GM23338 (cell line): ENCODE data around the gene MAP6D1. TPM values are rescaled to one million over a fixed set of nuclear protein-coding genes. Genes with fewer than 3 reads are reported as not detected.

ENCODE experiments used
- ATAC-seq: fragments of 200-7000 bp; cut with Tn5 transposase; 3 replicates; pipeline ENCODE4 v1.9.1; 2020
- DNase-seq: peaks from one replicate; pipeline ENCODE4 v3.0.0-alpha.2; 2015; ENCODE audit warnings: low spot score
- H2AFZ ChIP-seq: fragments of 200-600 bp; sonication (generic); 2 replicates; pipeline ENCODE4 v1.8.0; 2016; ENCODE audit warnings: antibody characterized with exemption, mild to moderate bottlenecking, moderate library complexity
- H3F3A ChIP-seq: fragments of 200-600 bp; sonication (generic); replicated peaks from 2 replicates; pipeline ENCODE4 v1.8.0; 2017; ENCODE audit warnings: antibody characterized with exemption, mixed run types, low read depth
- H3K27ac ChIP-seq: fragments of 200-600 bp; sonication (generic); 2 replicates; pipeline ENCODE4 v1.6.1; 2016; ENCODE audit warnings: low read depth
- H3K27me3 ChIP-seq: fragments of 200-600 bp; sonication (generic); 2 replicates; pipeline ENCODE4 v1.8.0; 2016; ENCODE audit warnings: mild to moderate bottlenecking, mixed run types, moderate library complexity; ENCODE audit not compliant: insufficient read depth
- H3K36me3 ChIP-seq: fragments of 200-600 bp; sonication (generic); 2 replicates; pipeline ENCODE4 v1.8.0; 2016; ENCODE audit warnings: mild to moderate bottlenecking; ENCODE audit not compliant: insufficient read depth
- H3K4me1 ChIP-seq: fragments of 200-600 bp; sonication (generic); 2 replicates; pipeline ENCODE4 v1.8.0; 2016; ENCODE audit warnings: mild to moderate bottlenecking, moderate library complexity; ENCODE audit not compliant: insufficient read depth
- H3K4me2 ChIP-seq: fragments of 200-600 bp; sonication (generic); 2 replicates; pipeline ENCODE4 v1.7.1; 2017; ENCODE audit warnings: mixed run types
- H3K4me3 ChIP-seq: fragments of 200-600 bp; sonication (generic); 2 replicates; pipeline ENCODE4 v1.6.1; 2016; ENCODE audit warnings: mixed run types
- H3K79me2 ChIP-seq: fragments of 200-600 bp; sonication (generic); replicated peaks from 2 replicates; pipeline ENCODE4 v1.8.0; 2017; ENCODE audit warnings: mild to moderate bottlenecking; ENCODE audit not compliant: insufficient read depth
- H3K9me2 ChIP-seq: fragments of 200-600 bp; sonication (generic); 2 replicates; pipeline ENCODE4 v1.8.0; 2017; ENCODE audit not compliant: insufficient read depth
- H4K20me1 ChIP-seq: fragments of 200-600 bp; sonication (generic); replicated peaks from 2 replicates; pipeline ENCODE4 v1.8.0; 2017; ENCODE audit warnings: mild to moderate bottlenecking; ENCODE audit not compliant: insufficient read depth
- H3K27ac Mint-ChIP-seq: 2 replicates; pipeline ENCODE4 v1.8.0; 2020; ENCODE audit warnings: inconsistent platforms, mild to moderate bottlenecking, moderate library complexity, mixed read lengths
- H3K27me3 Mint-ChIP-seq: 3 replicates; pipeline ENCODE4 v1.8.0; 2022; ENCODE audit warnings: low read depth, mild to moderate bottlenecking, moderate library complexity, mixed read lengths, inconsistent platforms; ENCODE audit not compliant: insufficient read depth, poor library complexity
- H3K36me3 Mint-ChIP-seq: 3 replicates; pipeline ENCODE4 v1.8.0; 2021; ENCODE audit warnings: low read depth, mild to moderate bottlenecking, inconsistent platforms, moderate library complexity, mixed read lengths
- H3K4me1 Mint-ChIP-seq: 3 replicates; pipeline ENCODE4 v1.8.0; 2020; ENCODE audit warnings: mild to moderate bottlenecking, inconsistent platforms, mixed read lengths
- H3K4me3 Mint-ChIP-seq: 3 replicates; pipeline ENCODE4 v1.8.0; 2021; ENCODE audit warnings: moderate library complexity, mild to moderate bottlenecking, inconsistent platforms, mixed read lengths
- H3K9me3 Mint-ChIP-seq: 3 replicates; pipeline ENCODE4 v1.8.0; 2020; ENCODE audit warnings: moderate library complexity, mild to moderate bottlenecking, inconsistent platforms, mixed read lengths
- CREB1 ChIP-seq: fragments of 250-450 bp; sonication (Bioruptor Pico); IDR thresholded peaks from 2 replicates; pipeline ENCODE4 v1.5.0; 2020; ENCODE audit warnings: low read depth, mild to moderate bottlenecking, moderate library complexity
- ETS1 ChIP-seq: IDR thresholded peaks from 2 replicates; pipeline ENCODE4 v1.6.1; 2016; ENCODE audit warnings: antibody characterized with exemption
- EZH2phosphoT487 ChIP-seq: fragments of 200-600 bp; sonication (generic); IDR thresholded peaks from one replicate; pipeline ENCODE4 v1.8.1; 2018; ENCODE audit warnings: antibody characterized with exemption; ENCODE audit not compliant: unreplicated experiment
- JUNB ChIP-seq: IDR thresholded peaks from one replicate; pipeline ENCODE4 v1.6.1; 2016; ENCODE audit warnings: antibody characterized with exemption; ENCODE audit not compliant: unreplicated experiment
- ZNF114 ChIP-seq: fragments of 250-450 bp; sonication (Bioruptor Pico); IDR thresholded peaks from 2 replicates; pipeline ENCODE4 v1.5.0; 2020; ENCODE audit warnings: mild to moderate bottlenecking, moderate library complexity
- ZNF331 ChIP-seq: fragments of 250-450 bp; sonication (Bioruptor Pico); IDR thresholded peaks from 2 replicates; pipeline ENCODE4 v1.5.0; 2020; ENCODE audit warnings: low read depth, mild to moderate bottlenecking, moderate library complexity
- ZNF462 ChIP-seq: fragments of 250-450 bp; sonication (Bioruptor Pico); IDR thresholded peaks from 2 replicates; pipeline ENCODE4 v1.5.0; 2020; ENCODE audit warnings: mild to moderate bottlenecking, moderate library complexity
- polyA plus RNA-seq: library from polyadenylated mRNA; unstranded; fragments of >200 nt; fragmentation: Nextera tagmentation; extraction: Ambion mirVana; gene quantifications from 2 replicates; pipeline ENCODE4 v1.2.1, GENCODE V29; 2016
- total RNA-seq: library from RNA; depleted of rRNA; stranded (reverse); fragments of >200 nt; shearing (Covaris generic); gene quantifications from 2 replicates; pipeline ENCODE4 v1.2.3, GENCODE V29; 2014
- TF ChIP-seq, protein P1 (sequence below): IDR thresholded peaks from one replicate; pipeline ENCODE4 v1.6.1; 2018; ENCODE audit warnings: antibody characterized with exemption; ENCODE audit not compliant: unreplicated experiment

The MAP6D1 gene
- total and polyA plus RNA-seq, 2 experiments from 2014 or later = 2.6 to 8.2 TPM

- H3K36me3 ChIP-seq = peaks cover 42% of the 10 kb centered on the region
- H3K36me3 Mint-ChIP-seq = peaks cover 67% of the 10 kb centered on the region
- no peak overlapping the region for H2AFZ ChIP-seq
- no peaks in the 10 kb centered on the region for H3K4me1 Mint-ChIP-seq
- ATAC-seq (no peak), DNase-seq (no peak)
- no peaks in the 10 kb centered on the region for H3K9me3 Mint-ChIP-seq
- no peaks in the 10 kb centered on the region for H3K27me3 ChIP-seq
- no peak overlapping the region for H3K4me3 Mint-ChIP-seq
- H4K20me1 ChIP-seq = no peaks in the 10 kb centered on the region
- H3K4me2 ChIP-seq = no peak overlapping the region
- H3K27ac ChIP-seq = no peak overlapping the region
- TF ChIP-seq ZNF114 = no peak
- TF ChIP-seq, protein P1, sequence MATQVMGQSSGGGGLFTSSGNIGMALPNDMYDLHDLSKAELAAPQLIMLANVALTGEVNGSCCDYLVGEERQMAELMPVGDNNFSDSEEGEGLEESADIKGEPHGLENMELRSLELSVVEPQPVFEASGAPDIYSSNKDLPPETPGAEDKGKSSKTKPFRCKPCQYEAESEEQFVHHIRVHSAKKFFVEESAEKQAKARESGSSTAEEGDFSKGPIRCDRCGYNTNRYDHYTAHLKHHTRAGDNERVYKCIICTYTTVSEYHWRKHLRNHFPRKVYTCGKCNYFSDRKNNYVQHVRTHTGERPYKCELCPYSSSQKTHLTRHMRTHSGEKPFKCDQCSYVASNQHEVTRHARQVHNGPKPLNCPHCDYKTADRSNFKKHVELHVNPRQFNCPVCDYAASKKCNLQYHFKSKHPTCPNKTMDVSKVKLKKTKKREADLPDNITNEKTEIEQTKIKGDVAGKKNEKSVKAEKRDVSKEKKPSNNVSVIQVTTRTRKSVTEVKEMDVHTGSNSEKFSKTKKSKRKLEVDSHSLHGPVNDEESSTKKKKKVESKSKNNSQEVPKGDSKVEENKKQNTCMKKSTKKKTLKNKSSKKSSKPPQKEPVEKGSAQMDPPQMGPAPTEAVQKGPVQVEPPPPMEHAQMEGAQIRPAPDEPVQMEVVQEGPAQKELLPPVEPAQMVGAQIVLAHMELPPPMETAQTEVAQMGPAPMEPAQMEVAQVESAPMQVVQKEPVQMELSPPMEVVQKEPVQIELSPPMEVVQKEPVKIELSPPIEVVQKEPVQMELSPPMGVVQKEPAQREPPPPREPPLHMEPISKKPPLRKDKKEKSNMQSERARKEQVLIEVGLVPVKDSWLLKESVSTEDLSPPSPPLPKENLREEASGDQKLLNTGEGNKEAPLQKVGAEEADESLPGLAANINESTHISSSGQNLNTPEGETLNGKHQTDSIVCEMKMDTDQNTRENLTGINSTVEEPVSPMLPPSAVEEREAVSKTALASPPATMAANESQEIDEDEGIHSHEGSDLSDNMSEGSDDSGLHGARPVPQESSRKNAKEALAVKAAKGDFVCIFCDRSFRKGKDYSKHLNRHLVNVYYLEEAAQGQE = no peak
- TF ChIP-seq ZNF462 (CRISPR knock-in tag) = no peak
- no peak for TF ChIP-seq EZH2phosphoT487
- no peak for TF ChIP-seq CREB1 (CRISPR knock-in tag)
- TF ChIP-seq ETS1 = no peak
- no peak for TF ChIP-seq JUNB
- TF ChIP-seq ZNF331 (CRISPR knock-in tag) = no peak
- H3K27ac Mint-ChIP-seq = no peak overlapping the region
- H3K79me2 ChIP-seq = peaks cover 5% of the 10 kb centered on the region
- no peak overlapping the region for H3K4me3 ChIP-seq
- no peaks in the 10 kb centered on the region for H3K9me2 ChIP-seq
- no peaks in the 10 kb centered on the region for H3F3A ChIP-seq
- H3K4me1 ChIP-seq = no peaks in the 10 kb centered on the region
- no peaks in the 10 kb centered on the region for H3K27me3 Mint-ChIP-seq
Observed at GRCh38 chr3:183845090-183845489, 19.7 kb upstream of the MAP6D1 start.
